ENCODE data around the gene SPRR1A. TPM values are rescaled to one million over a fixed set of nuclear protein-coding genes. Genes with fewer than 3 reads are reported as not detected.

The SPRR1A gene
- polyA plus RNA-seq, 3 donors, result not detected

DNA sequence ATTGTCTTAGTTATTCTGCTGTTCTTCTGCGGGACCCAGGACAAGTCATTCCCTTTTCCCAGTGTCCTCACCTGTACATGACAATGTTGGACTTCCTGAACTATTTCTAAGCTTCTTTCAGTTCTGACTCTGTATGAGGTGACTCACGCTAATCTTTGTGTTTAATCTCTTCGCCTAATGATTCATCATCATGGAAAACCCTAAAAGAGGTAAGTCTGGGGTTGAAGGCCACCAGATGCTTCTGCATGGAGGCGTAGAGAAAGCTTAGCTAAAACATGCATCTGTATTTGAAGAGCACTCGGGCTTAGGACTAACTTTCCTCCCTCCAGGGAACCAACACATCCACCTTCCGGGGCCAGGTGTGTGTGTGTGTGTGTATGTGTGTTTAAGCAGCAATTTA lies 29.4 kb upstream of the SPRR1A start:
- no peak overlapping the region for H3K4me3 ChIP-seq (replicated peaks in 1 of 3; ENCODE audit: low read depth in 2 of 3, low read length in 3 of 3)
- DNase-seq, result no peak
- H2AFZ ChIP-seq (ENCODE audit: insufficient read depth, low read depth, low read length, poor library complexity, severe bottlenecking), result no peak overlapping the region
- TF ChIP-seq, protein P1, sequence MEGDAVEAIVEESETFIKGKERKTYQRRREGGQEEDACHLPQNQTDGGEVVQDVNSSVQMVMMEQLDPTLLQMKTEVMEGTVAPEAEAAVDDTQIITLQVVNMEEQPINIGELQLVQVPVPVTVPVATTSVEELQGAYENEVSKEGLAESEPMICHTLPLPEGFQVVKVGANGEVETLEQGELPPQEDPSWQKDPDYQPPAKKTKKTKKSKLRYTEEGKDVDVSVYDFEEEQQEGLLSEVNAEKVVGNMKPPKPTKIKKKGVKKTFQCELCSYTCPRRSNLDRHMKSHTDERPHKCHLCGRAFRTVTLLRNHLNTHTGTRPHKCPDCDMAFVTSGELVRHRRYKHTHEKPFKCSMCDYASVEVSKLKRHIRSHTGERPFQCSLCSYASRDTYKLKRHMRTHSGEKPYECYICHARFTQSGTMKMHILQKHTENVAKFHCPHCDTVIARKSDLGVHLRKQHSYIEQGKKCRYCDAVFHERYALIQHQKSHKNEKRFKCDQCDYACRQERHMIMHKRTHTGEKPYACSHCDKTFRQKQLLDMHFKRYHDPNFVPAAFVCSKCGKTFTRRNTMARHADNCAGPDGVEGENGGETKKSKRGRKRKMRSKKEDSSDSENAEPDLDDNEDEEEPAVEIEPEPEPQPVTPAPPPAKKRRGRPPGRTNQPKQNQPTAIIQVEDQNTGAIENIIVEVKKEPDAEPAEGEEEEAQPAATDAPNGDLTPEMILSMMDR (IDR thresholded peaks at IDR 0.05), result no peak
- Mint-ChIP-seq H3K27me3 (ENCODE audit: low read depth in 3 of 3) (peaks cover 2% of the 10 kb centered on the region in 3 donors), H3K9me3 (no peaks in the 10 kb centered on the region), H3K4me1 (no peaks in the 10 kb centered on the region), H3K4me3 (no peak overlapping the region), H3K36me3 (no peaks in the 10 kb centered on the region), H3K27ac (no peak overlapping the region)
- H3K9ac ChIP-seq (ENCODE audit: insufficient read depth, low read length, poor library complexity, severe bottlenecking), result no peak overlapping the region
- intact Hi-C loops (cut with micrococcal nuclease), result no loop called here
- H3K27me3 ChIP-seq (ENCODE audit: control insufficient read depth in 2 of 2, insufficient read depth in 2 of 2, low read length in 2 of 2), result peaks cover 0 to 2% of the 10 kb centered on the region in 2 donors
- no peaks in the 10 kb centered on the region for H3K4me1 ChIP-seq (ENCODE audit: control insufficient read depth in 1 of 2, insufficient read depth in 2 of 2, low read length in 2 of 2)
- no peak overlapping the region for H3K27ac ChIP-seq (ENCODE audit: low read depth in 1 of 2, low read length in 2 of 2)
- H3K9me3 ChIP-seq (replicated peaks in 1 of 2; ENCODE audit: control insufficient read depth in 1 of 2, insufficient read depth in 1 of 2, low read length in 2 of 2), result no peaks in the 10 kb centered on the region
- no CpG with 5 or more reads among the region's 6 CpGs for WGBS (ENCODE audit: insufficient coverage)
- no peaks in the 10 kb centered on the region for H3K36me3 ChIP-seq (replicated peaks in 1 of 2; ENCODE audit: control insufficient read depth in 1 of 2, insufficient read depth in 2 of 2, low read length in 2 of 2)
- H4K20me1 ChIP-seq (ENCODE audit: insufficient read depth, low read length), result no peaks in the 10 kb centered on the region
- H3K4me2 ChIP-seq (replicated peaks; ENCODE audit: extremely low read depth, low read length, poor library complexity, severe bottlenecking), result no peak overlapping the region
- no peaks in the 10 kb centered on the region for H3K79me2 ChIP-seq (ENCODE audit: insufficient read depth, low read length)

DNA sequence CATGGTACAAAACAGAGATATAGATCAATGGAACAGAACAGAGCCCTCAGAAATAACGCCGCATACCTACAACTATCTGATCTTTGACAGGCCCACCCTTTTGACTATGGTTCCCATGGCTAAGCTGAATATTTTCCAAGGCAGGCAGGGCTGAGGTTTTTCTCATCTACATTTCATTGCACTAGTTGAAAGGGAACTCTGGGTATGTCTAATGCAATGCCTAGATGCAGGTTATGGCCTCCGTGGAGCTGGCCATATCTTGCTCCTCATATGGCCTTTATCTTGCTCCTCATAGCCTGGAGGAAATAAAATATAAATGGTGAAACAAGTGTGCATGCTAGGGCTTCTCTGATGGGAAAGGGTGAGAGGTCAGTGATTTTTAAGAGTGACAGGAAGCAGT lies 26.3 kb upstream of the SPRR1A start:
- Histone ChIP-seq H3K4me3 (replicated peaks in 1 of 3; ENCODE audit: low read depth in 2 of 3, low read length in 3 of 3) (no peak overlapping the region), H3K27ac (ENCODE audit: low read depth in 1 of 2, low read length in 2 of 2) (no peak overlapping the region), H3K9ac (ENCODE audit: insufficient read depth, low read length, poor library complexity, severe bottlenecking) (no peak overlapping the region), H3K4me1 (ENCODE audit: control insufficient read depth in 1 of 2, insufficient read depth in 2 of 2, low read length in 2 of 2) (no peaks in the 10 kb centered on the region), H3K27me3 (ENCODE audit: control insufficient read depth in 2 of 2, insufficient read depth in 2 of 2, low read length in 2 of 2) (no peaks in the 10 kb centered on the region), H3K9me3 (replicated peaks in 1 of 2; ENCODE audit: control insufficient read depth in 1 of 2, insufficient read depth in 1 of 2, low read length in 2 of 2) (no peaks in the 10 kb centered on the region), H3K4me2 (replicated peaks; ENCODE audit: extremely low read depth, low read length, poor library complexity, severe bottlenecking) (no peak overlapping the region), H3K36me3 (replicated peaks in 1 of 2; ENCODE audit: control insufficient read depth in 1 of 2, insufficient read depth in 2 of 2, low read length in 2 of 2) (no peaks in the 10 kb centered on the region), H2AFZ (ENCODE audit: insufficient read depth, low read depth, low read length, poor library complexity, severe bottlenecking) (no peak overlapping the region), H3K79me2 (ENCODE audit: insufficient read depth, low read length) (no peaks in the 10 kb centered on the region), H4K20me1 (ENCODE audit: insufficient read depth, low read length) (no peaks in the 10 kb centered on the region)
- Mint-ChIP-seq H3K36me3 (no peaks in the 10 kb centered on the region), H3K4me1 (no peaks in the 10 kb centered on the region), H3K4me3 (no peak overlapping the region), H3K27me3 (ENCODE audit: low read depth in 3 of 3) (peaks cover 1 to 7% (median 2%) of the 10 kb centered on the region in 3 donors), H3K9me3 (peaks cover 0 to 1% (median 0%) of the 10 kb centered on the region in 7 donors), H3K27ac (peak overlapping the region in 1 of 7 donors; percentile 6)
- DNase-seq, result no peak
- intact Hi-C loops (cut with micrococcal nuclease), result no loop called here
- TF ChIP-seq, protein P1 (IDR thresholded peaks at IDR 0.05), result no peak
- WGBS (ENCODE audit: insufficient coverage), result 100% methylated on average over 2 of the region's 3 CpGs
